ENCODE results near the gene LRRC36. TPM values are rescaled to one million over a fixed set of nuclear protein-coding genes. Genes with fewer than 3 reads are reported as not detected.

Gene LRRC36
- total and polyA plus RNA-seq, 10 of the 15 experiments (the other 5 are each of a cell fraction or from before 2014, with no cell fraction given): 0.45 to 2.0 (median 0.75) TPM; not detected in 1

- ChIA-PET POLR2A (no interaction called here), SMC1A (ENCODE audit: uncharacterized antibody, unreplicated experiment) (interaction anchor here (1.2 kb wide), 1 partner anchor 53 kb away, joined by 4 read pairs; no protein-coding TSS in a partner anchor), CTCF (interaction anchor here (1.0 to 2.0 kb wide), 4 partner anchors 10 to 45 kb away, joined by 3 to 11 read pairs (median 5); no protein-coding TSS in a partner anchor), RAD21 (ENCODE audit: unreplicated experiment) (interaction anchor here (1.2 kb wide), 1 partner anchor 113 kb away, joined by 3 read pairs; no protein-coding TSS in a partner anchor)
- no peak overlapping the region for H3K27ac ChIP-seq (ENCODE audit: control insufficient read depth, insufficient read depth)
- no peaks in the 10 kb centered on the region for H4K20me1 ChIP-seq (ENCODE audit: control insufficient read depth, insufficient read depth)
- TF ChIP-seq TAF1 (IDR thresholded peaks at IDR 0.05; ENCODE audit: borderline replicate concordance, low read depth, low read length): no peak
- TF ChIP-seq NRF1 (conservative IDR thresholded peaks at IDR 0.05; ENCODE audit: low read depth, low read length): no peak
- no peak for TF ChIP-seq MXI1 (IDR thresholded peaks at IDR 0.05; ENCODE audit: low read depth, low read length)
- no peak for TF ChIP-seq ZNF384 (IDR thresholded peaks at IDR 0.05; ENCODE audit: borderline replicate concordance, low read depth, low read length)
- TF ChIP-seq GATAD2B (conservative IDR thresholded peaks at IDR 0.05; ENCODE audit: low read depth): no peak
- TF ChIP-seq IRF4 (IDR thresholded peaks at IDR 0.05; ENCODE audit: low read depth, low read length): no peak
- TF ChIP-seq YBX1 (IDR thresholded peaks at IDR 0.05): no peak
- no peak for TF ChIP-seq MEF2A (IDR thresholded peaks at IDR 0.05; ENCODE audit: insufficient read depth, low read depth, low read length)
- TF ChIP-seq ZNF687 (IDR thresholded peaks at IDR 0.05): no peak
- no peak for TF ChIP-seq IRF3 (IDR thresholded peaks at IDR 0.05)
- no peak for TF ChIP-seq LARP7 (IDR thresholded peaks at IDR 0.05)
- H3K79me2 ChIP-seq (ENCODE audit: control insufficient read depth, insufficient read depth, low read length): no peaks in the 10 kb centered on the region
- H3K4me1 ChIP-seq (ENCODE audit: control insufficient read depth, insufficient read depth, low read length): no peaks in the 10 kb centered on the region
- no peak overlapping the region for H3K9ac ChIP-seq (ENCODE audit: control insufficient read depth, insufficient read depth, low read length)
- no peak for FAIRE-seq
- ATAC-seq: no peak
- 66% methylated on average over 26 of the region's 28 CpGs for WGBS (ENCODE audit: insufficient coverage, insufficient replicate concordance, low lambda C conversion rate, missing lambda C conversion rate)
- no peak overlapping the region for H3K4me2 ChIP-seq (ENCODE audit: control insufficient read depth, insufficient read depth)
- no peak overlapping the region for H2AFZ ChIP-seq (ENCODE audit: control insufficient read depth, low read depth, low read length)
- DNase-seq (ENCODE audit: low read depth, low spot score): no peak
- in situ Hi-C loops (cut with MboI) (no loop called here), intact Hi-C loops (cut with micrococcal nuclease; ENCODE audit: unreplicated experiment) (no loop called here)
- H3K4me3 ChIP-seq: no peak overlapping the region
- H3K9me3 ChIP-seq (replicated peaks; ENCODE audit: control insufficient read depth, insufficient read depth, low read length): no peaks in the 10 kb centered on the region
- no TSS peak for BruUV-seq (replicated peaks)
- H3K27me3 ChIP-seq (replicated peaks in 1 of 2; ENCODE audit: control insufficient read depth in 2 of 2, insufficient read depth in 2 of 2, low read length in 1 of 2): no peaks in the 10 kb centered on the region
- H3K36me3 ChIP-seq (ENCODE audit: control insufficient read depth in 2 of 2, insufficient read depth in 2 of 2, low read length in 1 of 2): no peaks in the 10 kb centered on the region
These were observed 40.0 kb upstream of the LRRC36 start for GRCh38 chr16:67286441-67287235.
